Endothelial cell (in vitro differentiated cells): ENCODE results near the gene PRPS1. TPM values are rescaled to one million over a fixed set of nuclear protein-coding genes. Genes with fewer than 3 reads are reported as not detected.
A peak's percentile ranks its signal among the peaks of the same experiment; 100 is the strongest.

Source experiments
- DNase-seq: peaks from one replicate; pipeline ENCODE4 v3.0.0; 2021; ENCODE audit warnings: low spot score
- H3K27ac Mint-ChIP-seq: one replicate; pipeline ENCODE4 v1.8.0; 2021; ENCODE audit warnings: mixed read lengths, inconsistent platforms; ENCODE audit not compliant: unreplicated experiment
- H3K27me3 Mint-ChIP-seq: one replicate; pipeline ENCODE4 v1.8.0; 2021; ENCODE audit warnings: mild to moderate bottlenecking, moderate library complexity, mixed read lengths, inconsistent platforms; ENCODE audit not compliant: unreplicated experiment
- H3K36me3 Mint-ChIP-seq: one replicate; pipeline ENCODE4 v1.8.0; 2021; ENCODE audit warnings: mild to moderate bottlenecking, low read depth, mixed read lengths, inconsistent platforms; ENCODE audit not compliant: unreplicated experiment
- H3K4me1 Mint-ChIP-seq: one replicate; pipeline ENCODE4 v1.8.0; 2021; ENCODE audit warnings: mild to moderate bottlenecking, mixed read lengths, inconsistent platforms; ENCODE audit not compliant: unreplicated experiment
- H3K4me3 Mint-ChIP-seq: one replicate; pipeline ENCODE4 v1.8.0; 2021; ENCODE audit warnings: mild to moderate bottlenecking, mixed read lengths, inconsistent platforms; ENCODE audit not compliant: unreplicated experiment
- H3K9me3 Mint-ChIP-seq: one replicate; pipeline ENCODE4 v1.8.0; 2021; ENCODE audit warnings: mixed read lengths, inconsistent platforms; ENCODE audit not compliant: unreplicated experiment
- CTCF ChIP-seq: fragments of 200-600 bp; sonication (generic); IDR thresholded peaks from one replicate; pipeline ENCODE4 v1.5.0; 2021; ENCODE audit warnings: antibody characterized with exemption; ENCODE audit not compliant: unreplicated experiment
- total RNA-seq: library from RNA; stranded (reverse); fragmentation: NEBNext Ultra II Directional; extraction: Animal tissue kit (Norgen Biotek cat#: 25700); gene quantifications from one replicate; pipeline ENCODE4 v1.2.1, GENCODE V29; 2021; ENCODE audit not compliant: unreplicated experiment

The PRPS1 gene
- total RNA-seq, 1 donor from 2014 or later = 41.0 TPM

GRCh38 chrX:107648332-107648731 lies 20.0 kb downstream of the PRPS1 start:
- H3K27ac Mint-ChIP-seq = no peak overlapping the region
- peaks cover 11% of the 10 kb centered on the region for H3K36me3 Mint-ChIP-seq
- H3K4me3 Mint-ChIP-seq = no peak overlapping the region

DNA sequence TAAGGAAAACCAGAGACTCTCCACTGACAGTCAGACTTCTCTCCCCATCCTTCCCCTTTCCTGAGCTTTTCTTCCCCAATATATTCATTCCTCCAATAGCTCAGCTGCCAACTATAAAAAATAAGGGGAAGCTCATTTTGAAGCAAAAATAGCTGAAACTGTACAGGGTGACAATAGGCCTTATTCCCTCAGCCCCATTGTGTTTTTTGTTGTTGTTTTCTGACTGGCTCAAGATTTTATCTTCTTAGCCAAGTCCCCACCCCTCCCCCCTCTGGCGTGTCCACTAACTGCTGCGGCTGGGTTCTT lies 26.2 kb downstream of the PRPS1 start:
- TF ChIP-seq CTCF = no peak
- H3K4me3 Mint-ChIP-seq = no peak overlapping the region
- H3K27ac Mint-ChIP-seq = no peak overlapping the region
- H3K9me3 Mint-ChIP-seq = no peaks in the 10 kb centered on the region
- H3K4me1 Mint-ChIP-seq = peaks cover 7% of the 10 kb centered on the region
- peaks cover 4% of the 10 kb centered on the region for H3K36me3 Mint-ChIP-seq
- peaks cover 5% of the 10 kb centered on the region for H3K27me3 Mint-ChIP-seq
- no peak for DNase-seq

More at GRCh38 chrX:107648332-107648731, 20.0 kb downstream of the PRPS1 start:
- Mint-ChIP-seq H3K4me1 (no peaks in the 10 kb centered on the region), H3K9me3 (no peaks in the 10 kb centered on the region), H3K27me3 (no peaks in the 10 kb centered on the region)
- no peak for TF ChIP-seq CTCF
- no peak for DNase-seq

- Mint-ChIP-seq H3K4me3 (no peak overlapping the region), H3K4me1 (peaks cover 7% of the 10 kb centered on the region), H3K27me3 (peaks cover 5% of the 10 kb centered on the region), H3K27ac (no peak overlapping the region), H3K9me3 (no peaks in the 10 kb centered on the region), H3K36me3 (peaks cover 4% of the 10 kb centered on the region)
- TF ChIP-seq CTCF = peak; percentile 74
- DNase-seq = peak; percentile 72
These were observed 26.8 kb downstream of the PRPS1 start for GRCh38 chrX:107654872-107655761.

DNA sequence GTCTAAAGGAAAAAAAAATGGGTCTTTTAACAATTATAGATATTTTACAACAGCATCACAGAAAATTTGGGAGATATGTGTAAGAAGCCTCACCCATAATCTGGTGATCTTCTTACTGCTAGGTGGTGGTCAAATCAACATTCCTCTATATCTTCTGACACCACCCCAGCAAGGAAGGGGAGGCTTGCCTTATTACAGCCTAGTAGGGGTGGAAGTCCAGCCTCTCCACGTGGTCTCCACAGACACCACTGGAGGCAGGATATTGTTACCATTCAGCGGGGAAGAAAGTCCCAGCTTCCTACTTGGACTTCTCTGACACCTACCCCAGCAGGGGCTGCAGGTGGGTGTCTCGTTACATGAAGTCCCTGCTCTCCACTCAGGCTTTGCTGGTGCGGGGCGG lies 28.7 kb downstream of the PRPS1 start:
- no peak for TF ChIP-seq CTCF
- H3K27ac Mint-ChIP-seq = no peak overlapping the region
- H3K4me1 Mint-ChIP-seq = peaks cover 11% of the 10 kb centered on the region
- H3K36me3 Mint-ChIP-seq = no peaks in the 10 kb centered on the region
- H3K9me3 Mint-ChIP-seq = no peaks in the 10 kb centered on the region
- peaks cover 5% of the 10 kb centered on the region for H3K27me3 Mint-ChIP-seq
- DNase-seq = no peak
- no peak overlapping the region for H3K4me3 Mint-ChIP-seq

DNA sequence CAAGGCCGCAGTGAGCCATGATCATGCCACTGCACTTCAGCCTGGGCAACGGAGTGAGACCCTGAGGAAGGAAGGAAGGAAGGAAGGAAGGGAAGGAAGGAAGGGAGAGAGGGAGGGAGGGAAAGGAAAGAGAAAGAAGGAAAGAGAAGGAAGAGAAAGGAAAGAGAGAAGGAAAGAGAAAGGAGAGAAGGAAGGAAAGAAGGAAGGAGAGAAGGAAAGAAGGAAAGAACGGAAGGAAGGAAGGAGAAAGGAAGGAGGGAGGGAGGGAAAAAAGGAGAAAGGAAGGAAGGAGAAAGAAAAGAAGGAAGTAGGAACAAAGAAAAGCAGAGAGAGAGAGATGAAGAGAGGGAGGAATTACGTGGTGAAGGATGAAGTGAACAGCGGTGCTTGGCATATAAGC lies 30.4 kb downstream of the PRPS1 start:
- no peak overlapping the region for H3K27ac Mint-ChIP-seq
- no peak overlapping the region for H3K4me3 Mint-ChIP-seq
- no peaks in the 10 kb centered on the region for H3K9me3 Mint-ChIP-seq
- peaks cover 5% of the 10 kb centered on the region for H3K27me3 Mint-ChIP-seq
- no peak for DNase-seq
- peaks cover 19% of the 10 kb centered on the region for H3K4me1 Mint-ChIP-seq
- no peaks in the 10 kb centered on the region for H3K36me3 Mint-ChIP-seq
- TF ChIP-seq CTCF = no peak
